Head of caudate nucleus (tissue), 42 donors: ENCODE results near the gene CNTN6.

Experiments
- DNase-seq, 42 donors: peaks; one replicate each; pipeline versions ENCODE4 v3.0.0 to v3.0.0-alpha.2; 2020 to 2021; ENCODE audit warnings: mixed read lengths in 7 of 42
- intact Hi-C: fragments of 100-400 bp; cut with DNase I; formaldehyde crosslinking; loops from one replicate; pipeline ENCODE4 v1.15.0; 2022

Gene CNTN6

DNA sequence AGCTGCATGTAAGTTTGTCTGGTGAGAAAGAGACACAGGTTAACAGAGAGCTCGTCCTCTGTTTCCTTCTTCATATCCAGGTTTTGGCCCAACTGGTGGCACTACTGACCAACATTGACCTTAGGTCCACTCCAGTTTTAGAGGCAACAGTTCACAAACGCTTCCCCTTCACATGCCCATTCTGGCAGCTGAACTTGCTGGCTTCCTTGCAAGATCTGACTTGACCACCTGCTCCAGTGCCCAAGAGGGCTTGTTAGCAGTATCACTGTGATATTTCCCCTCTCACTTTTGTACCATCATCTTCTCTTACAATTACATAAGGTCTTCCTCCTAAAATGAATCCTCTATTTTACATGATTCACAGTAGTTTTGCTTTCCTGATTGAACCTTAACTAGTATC is 71.3 kb downstream of the CNTN6 start:
- intact Hi-C loops = no loop called here
- no peak for DNase-seq

DNA sequence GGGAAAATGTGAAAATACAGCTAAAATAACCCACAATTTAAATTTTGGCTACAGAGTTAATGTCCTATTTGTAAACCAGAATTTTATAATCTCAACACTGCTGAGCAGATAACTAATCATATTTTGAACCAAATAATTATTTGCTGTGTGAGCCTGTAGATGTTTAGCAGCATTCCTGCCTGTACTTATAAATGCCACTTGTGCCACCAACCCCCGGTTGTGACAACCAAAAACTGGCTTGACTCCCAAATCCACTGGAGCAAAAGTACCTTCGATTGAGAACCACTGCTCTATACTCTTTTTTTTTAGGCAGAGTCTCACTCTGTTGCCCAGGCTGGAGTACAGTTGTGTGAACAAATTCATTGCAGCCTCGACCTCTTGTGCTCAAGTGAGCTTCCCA is 78.5 kb downstream of the CNTN6 start:
- no peak for DNase-seq

GRCh38 chr3:1172644-1173043 is 79.8 kb downstream of the CNTN6 start:
- DNase-seq = no peak
- intact Hi-C loops = no loop called here

More for the DNA sequence above, 78.5 kb downstream of the CNTN6 start:
- intact Hi-C loops = no loop called here

DNA sequence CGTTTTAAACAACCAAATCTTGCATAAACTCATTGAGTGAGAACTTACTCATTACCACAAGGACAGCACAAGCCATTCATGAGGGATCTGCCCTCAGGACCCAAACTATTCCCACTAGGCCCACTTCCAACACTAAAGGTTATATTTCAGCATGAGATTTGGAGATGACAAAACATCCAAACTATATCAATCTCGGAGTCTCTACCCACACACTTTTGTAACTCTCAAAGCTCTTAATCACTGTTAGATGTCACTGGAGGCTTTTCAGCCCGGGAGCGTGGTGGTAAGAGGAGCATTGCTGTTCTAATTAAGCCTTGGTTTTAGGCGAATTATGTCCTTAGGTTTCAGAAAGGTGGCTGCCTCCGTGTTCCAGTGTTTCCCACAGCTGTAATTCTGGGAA is 86.3 kb downstream of the CNTN6 start:
- intact Hi-C loops = no loop called here
- DNase-seq = peak in 18 of 42 donors; percentile 1 to 61 (median 22)

- DNase-seq = no peak
- intact Hi-C loops = no loop called here
Measured at GRCh38 chr3:1183320-1184048, 90.7 kb downstream of the CNTN6 start.

- intact Hi-C loops = no loop called here
Measured at GRCh38 chr3:1190569-1190968, 97.7 kb downstream of the CNTN6 start.

GRCh38 chr3:1191026-1191425 is 98.2 kb downstream of the CNTN6 start:
- intact Hi-C loops = no loop called here
- no peak for DNase-seq

More at GRCh38 chr3:1190569-1190968, 97.7 kb downstream of the CNTN6 start:
- no peak for DNase-seq

- intact Hi-C loops = no loop called here
- no peak for DNase-seq
Measured at GRCh38 chr3:1195947-1196346, 103.1 kb downstream of the CNTN6 start.

- intact Hi-C loops = no loop called here
- no peak for DNase-seq
Measured at GRCh38 chr3:1197051-1197450, 104.2 kb downstream of the CNTN6 start.

GRCh38 chr3:1200371-1200770 is 107.5 kb downstream of the CNTN6 start:
- no peak for DNase-seq
- intact Hi-C loops = no loop called here

DNA sequence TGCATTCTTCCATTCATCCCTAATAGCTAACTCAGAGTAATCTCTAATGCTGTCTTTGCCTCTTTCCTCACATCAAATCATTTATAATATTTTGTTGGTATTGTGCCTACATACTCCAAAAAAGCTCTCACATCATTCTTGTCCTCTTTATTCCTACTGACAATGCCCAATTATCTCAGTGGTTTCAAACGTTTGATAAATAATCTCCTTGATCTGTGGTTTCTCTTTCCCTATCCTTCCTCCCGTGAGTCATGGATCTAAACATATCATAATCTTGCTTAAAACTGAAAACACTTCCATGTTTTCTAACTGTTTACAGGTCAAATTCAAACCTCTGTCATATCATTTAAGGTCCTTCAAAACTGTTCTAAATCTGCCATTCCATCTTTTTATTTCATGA is 115.1 kb downstream of the CNTN6 start:
- intact Hi-C loops = no loop called here
- no peak for DNase-seq

- no peak for DNase-seq
- intact Hi-C loops = no loop called here
Measured at GRCh38 chr3:1214933-1215332, 122.1 kb downstream of the CNTN6 start.

- no peak for DNase-seq
- intact Hi-C loops = no loop called here
Measured at GRCh38 chr3:1216856-1217255, 124.0 kb downstream of the CNTN6 start.

- intact Hi-C loops = no loop called here
Measured at GRCh38 chr3:1227111-1227510, 134.3 kb downstream of the CNTN6 start.

DNA sequence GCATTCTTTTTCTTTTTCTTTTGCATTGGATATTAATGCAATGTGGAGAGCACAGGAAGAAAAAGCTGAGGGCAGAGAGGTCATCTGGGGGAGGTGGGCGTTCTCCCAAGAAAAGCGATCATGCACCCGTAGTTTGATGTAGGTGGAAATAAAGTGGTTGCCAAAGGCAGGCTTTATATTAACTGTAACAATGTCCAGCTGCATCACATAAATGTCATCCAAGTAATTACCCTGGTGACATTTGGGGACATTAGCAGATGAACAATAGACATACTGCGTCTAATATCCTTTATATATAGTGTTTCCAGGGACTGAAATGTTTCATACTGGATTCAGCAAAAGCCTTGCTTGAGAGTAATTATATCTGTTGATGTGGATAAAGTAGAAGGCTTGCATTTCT is 135.5 kb downstream of the CNTN6 start:
- DNase-seq = no peak
- intact Hi-C loops = no loop called here

More at GRCh38 chr3:1227111-1227510, 134.3 kb downstream of the CNTN6 start:
- no peak for DNase-seq

GRCh38 chr3:1230920-1231319 is 138.1 kb downstream of the CNTN6 start:
- intact Hi-C loops = no loop called here
- no peak for DNase-seq

GRCh38 chr3:1232276-1232675 is 139.5 kb downstream of the CNTN6 start:
- no peak for DNase-seq
- intact Hi-C loops = no loop called here

- intact Hi-C loops = no loop called here
Measured at GRCh38 chr3:1235526-1236120, 142.8 kb downstream of the CNTN6 start.

DNA sequence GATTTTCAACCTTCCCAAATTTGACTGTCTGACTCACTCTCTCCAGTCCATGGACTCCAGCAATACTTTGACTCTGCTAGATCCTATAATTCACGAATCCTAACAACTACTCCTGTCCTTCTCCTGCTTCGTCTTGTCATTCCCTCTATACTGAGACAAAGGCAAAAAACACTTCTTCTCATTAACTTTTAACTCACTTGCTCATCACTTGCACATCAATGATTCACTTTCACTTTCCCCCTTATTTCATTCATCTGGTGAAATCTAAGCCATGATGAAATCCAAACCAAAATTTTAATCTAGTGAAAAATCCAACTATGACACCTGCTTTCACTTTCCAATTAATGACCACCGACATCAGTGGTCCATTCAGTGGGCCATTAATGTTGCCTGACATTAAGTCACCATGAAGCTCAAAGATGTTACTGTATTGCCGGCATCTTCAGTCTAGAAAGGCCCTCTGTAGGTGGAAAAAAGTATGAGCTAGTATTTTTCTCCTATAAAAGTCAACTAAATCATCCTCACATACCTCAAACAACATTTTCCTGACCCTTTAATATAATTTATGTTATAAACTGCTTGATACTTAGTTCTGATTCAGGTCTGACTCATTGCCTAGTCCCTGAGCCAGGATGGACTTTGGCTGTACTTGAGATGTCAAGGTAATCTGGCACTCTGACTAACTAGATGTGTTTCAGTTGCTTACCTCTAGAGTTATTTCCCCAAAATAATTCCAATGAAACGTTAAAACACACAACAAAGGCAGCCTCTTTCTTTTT is 158.6 kb downstream of the CNTN6 start:
- DNase-seq = no peak
- intact Hi-C loops = no loop called here

More at GRCh38 chr3:1235526-1236120, 142.8 kb downstream of the CNTN6 start:
- no peak for DNase-seq

DNA sequence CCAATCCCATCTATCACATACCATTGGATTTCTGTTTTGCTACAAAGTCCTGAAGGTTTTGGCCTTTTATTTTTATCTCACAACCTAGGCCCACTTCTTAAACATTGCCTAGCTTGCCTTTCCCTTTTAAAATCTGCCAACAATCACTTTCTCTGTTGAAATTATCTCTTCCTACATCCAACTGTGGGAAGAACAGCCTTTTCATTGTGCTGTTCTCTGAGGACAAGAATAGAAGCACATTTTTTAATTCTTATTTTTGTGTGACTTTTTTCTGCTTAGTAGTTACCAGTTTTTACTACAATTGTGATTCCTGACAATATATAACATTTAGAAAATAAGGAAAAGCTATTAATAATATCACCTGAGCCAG is 159.2 kb downstream of the CNTN6 start:
- intact Hi-C loops = no loop called here
- no peak for DNase-seq
